ENCODE measurements around the gene LOC101059915.
"Not testable (repeated sequence)": the region's sequence is repeated elsewhere in the genome, so short reads cannot be mapped to it uniquely, and the experiment has no call there.

Gene LOC101059915

DNA sequence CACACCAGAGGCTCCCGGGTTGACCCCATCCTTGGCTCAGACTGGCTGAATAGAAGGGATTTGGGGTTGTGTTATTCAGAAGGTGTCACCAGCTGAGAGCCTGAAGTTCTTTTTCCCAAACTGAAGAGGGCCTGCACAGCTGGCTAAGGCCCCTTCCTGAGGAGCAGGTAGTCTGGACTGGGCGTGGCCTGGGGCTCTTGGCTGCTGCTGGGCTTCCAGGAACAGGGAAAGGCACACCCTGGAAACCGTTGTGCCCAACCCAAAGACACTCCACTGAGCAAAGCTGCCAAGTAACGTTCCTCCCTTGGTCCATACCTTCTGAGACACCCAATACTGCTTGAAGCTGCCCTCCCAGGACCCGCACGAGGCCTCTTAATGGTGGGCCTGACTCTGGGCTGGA lies 40.8 kb upstream of the LOC101059915 start:
- DNase-seq (ENCODE audit: insufficient read length) (no peak), FAIRE-seq (no peak)
- TF ChIP-seq TAF1 (IDR thresholded peaks at IDR 0.05; ENCODE audit: borderline replicate concordance, low read depth, low read length): no peak
- no peak for TF ChIP-seq POLR2AphosphoS5 (IDR thresholded peaks at IDR 0.05; ENCODE audit: low read depth, low read length)
- no peak for TF ChIP-seq POLR2A (IDR thresholded peaks at IDR 0.05; ENCODE audit: low read depth, low read length)

DNA sequence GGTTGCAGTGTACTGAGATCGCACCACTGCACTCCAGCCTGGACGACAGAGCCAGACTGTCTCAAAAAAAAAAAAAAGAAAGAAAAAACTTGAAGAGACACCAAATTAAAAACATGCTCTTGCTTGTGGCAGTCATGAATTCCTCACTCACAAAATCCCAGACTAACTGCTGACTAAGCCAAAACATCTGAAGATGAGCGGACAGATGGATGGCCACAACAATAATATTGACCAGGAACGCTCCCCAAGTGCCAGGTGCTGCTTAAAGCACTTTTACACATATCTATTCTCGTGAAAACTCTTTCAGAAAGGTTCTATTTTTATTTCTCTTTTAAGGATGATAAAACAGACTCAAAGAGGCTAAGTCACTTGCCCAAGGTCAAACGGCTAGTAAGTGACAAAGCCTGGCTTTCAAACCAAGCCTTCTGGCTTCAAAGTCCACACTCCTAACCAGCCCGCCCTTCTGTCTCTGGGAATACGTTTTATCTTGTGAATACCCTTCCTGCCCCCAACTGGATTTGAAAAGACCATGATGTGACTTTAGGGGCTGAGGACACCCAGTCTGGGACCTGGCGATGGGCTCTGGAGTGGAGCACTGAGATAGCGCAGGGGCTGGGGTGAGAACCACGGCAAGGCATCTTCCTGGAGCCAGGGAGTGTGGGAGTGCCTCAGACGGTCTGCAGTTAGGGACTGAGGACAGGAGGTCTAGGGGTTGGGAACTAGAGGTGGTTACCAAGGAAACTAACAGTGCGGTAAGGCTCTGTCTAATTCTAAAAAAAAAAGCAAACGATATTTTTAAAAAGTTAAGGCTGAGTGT lies 39.5 kb upstream of the LOC101059915 start:
- TF ChIP-seq POLR2AphosphoS5 (IDR thresholded peaks at IDR 0.05; ENCODE audit: low read depth, low read length) (no peak), POLR2A (IDR thresholded peaks at IDR 0.05; ENCODE audit: low read depth, low read length) (no peak), TAF1 (IDR thresholded peaks at IDR 0.05; ENCODE audit: borderline replicate concordance, low read depth, low read length) (no peak)
- no peak for FAIRE-seq

DNA sequence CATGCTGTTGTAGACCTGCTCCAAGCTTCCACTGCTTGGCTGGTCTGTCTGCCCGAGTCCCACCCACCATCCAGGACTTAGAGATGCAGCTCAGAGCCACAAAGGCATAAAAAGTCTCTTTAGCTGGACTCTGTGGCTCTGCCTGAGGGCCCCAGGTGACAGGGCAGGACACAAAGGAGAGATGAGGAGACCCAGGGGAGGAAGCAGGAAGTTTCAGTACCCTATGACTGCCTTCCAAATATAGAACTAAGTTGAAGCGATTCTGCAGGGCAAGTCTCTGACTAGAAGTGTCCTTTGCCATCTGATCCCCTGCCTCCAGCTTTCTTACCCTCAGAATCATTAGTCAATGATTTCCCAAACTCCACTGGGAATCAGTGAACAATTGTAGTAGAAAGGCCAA lies 37.9 kb upstream of the LOC101059915 start:
- TF ChIP-seq POLR2AphosphoS5 (IDR thresholded peaks at IDR 0.05; ENCODE audit: low read depth, low read length) (no peak), POLR2A (IDR thresholded peaks at IDR 0.05; ENCODE audit: low read depth, low read length) (no peak), TAF1 (IDR thresholded peaks at IDR 0.05; ENCODE audit: borderline replicate concordance, low read depth, low read length) (no peak)
- no peak for DNase-seq (ENCODE audit: insufficient read length)
- FAIRE-seq: peak; percentile 68

More for the DNA sequence above, 39.5 kb upstream of the LOC101059915 start:
- DNase-seq (ENCODE audit: insufficient read length): no peak

DNA sequence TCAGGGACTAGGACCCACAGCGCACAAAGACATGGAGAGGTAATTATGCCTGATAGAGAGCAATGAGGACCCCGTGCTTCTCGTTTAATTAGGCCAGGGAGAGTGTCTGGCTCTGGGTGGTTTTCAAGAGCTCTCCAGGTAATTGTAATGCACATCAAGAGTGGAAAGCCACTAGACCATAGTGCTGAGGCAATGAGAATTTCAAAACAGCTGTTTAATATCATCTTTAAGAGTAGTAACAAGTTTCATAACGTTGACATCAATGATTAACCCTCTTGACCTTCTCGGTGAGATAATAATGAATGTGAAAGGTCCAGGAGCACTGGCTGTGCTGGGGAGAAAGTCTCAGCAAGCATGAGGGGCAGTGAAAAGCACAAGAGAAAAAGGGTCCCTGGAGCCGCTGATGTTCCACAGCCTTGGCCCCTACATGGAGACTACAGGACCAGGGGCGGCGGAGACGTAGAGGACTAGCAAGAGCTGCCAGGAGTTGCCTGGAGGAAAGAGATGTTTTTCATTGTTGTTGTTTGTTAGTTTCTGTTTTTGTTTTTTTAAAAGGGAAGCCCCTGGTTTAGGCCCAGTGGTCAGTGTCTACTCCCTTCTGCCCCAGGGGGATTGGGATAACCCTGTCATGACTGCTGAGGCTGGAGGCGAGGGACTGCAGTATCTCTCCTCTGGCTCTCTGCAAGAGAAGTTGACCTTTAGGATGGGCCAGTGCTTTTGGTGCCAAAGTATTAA lies 34.3 kb upstream of the LOC101059915 start:
- FAIRE-seq (no peak), DNase-seq (ENCODE audit: insufficient read length) (no peak)
- no peak for TF ChIP-seq POLR2AphosphoS5 (IDR thresholded peaks at IDR 0.05; ENCODE audit: low read depth, low read length)

DNA sequence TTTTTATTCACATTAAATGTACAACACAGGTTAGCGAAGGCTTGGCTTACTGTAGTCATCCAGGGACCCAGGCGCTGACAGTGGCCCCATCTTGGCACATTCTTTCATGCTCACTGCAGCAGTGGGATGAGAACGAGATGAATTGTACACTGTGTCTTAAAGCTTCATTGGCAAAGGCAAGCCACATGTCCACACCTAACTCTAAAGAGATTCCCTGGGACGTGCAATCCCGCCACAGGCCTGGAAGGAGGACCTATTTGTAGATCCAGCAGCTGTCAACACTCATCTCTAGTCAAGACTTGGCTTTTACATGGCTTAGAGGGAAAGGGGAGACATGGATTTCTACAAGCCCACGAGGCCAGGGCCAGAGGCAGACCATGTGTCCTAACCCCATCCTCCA lies 33.0 kb upstream of the LOC101059915 start:
- no peak for FAIRE-seq
- TF ChIP-seq POLR2AphosphoS5 (IDR thresholded peaks at IDR 0.05; ENCODE audit: low read depth, low read length) (no peak), POLR2A (IDR thresholded peaks at IDR 0.05; ENCODE audit: low read depth, low read length) (no peak), TAF1 (IDR thresholded peaks at IDR 0.05; ENCODE audit: borderline replicate concordance, low read depth, low read length) (no peak)

DNA sequence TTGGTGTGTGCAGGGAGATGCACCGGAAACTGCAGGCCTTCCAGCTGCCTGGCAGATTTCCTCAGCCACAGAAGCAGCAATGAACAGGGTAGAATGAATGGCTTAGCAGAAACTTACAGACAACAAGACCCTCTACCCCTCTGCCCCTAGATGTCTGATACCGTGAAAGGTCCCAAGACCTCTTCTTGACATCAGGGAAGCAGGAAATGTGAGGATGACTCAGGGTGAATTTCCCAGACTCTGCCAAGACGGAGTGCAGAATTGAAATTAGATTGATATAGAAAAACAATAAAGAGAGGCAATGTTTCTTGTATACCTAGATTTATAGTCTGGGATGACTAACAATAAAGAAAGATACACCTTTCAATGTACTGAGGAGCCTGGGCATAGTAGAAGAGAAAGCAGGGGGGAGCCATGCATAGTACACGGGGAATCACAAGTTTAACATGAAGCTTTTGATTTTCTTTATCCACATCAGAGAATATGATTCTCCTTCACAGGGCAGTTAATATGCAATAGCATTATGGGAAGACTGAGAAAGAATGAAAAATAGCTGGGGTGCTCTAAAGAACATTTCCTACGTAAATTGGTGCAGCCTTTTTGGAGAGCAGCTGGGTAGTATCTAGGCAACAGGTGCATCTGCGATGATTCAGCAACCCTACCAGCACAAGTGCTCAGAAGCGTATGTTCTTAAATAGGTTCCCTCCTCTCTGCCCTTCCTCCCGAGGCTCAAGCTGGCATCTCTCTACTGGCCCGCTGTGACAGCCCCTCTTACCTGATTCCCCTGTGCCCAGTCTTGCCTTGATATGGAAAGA lies 30.7 kb upstream of the LOC101059915 start:
- FAIRE-seq: no peak
- DNase-seq (ENCODE audit: insufficient read length): no peak
- no peak for TF ChIP-seq TAF1 (IDR thresholded peaks at IDR 0.05; ENCODE audit: borderline replicate concordance, low read depth, low read length)
- no peak for TF ChIP-seq POLR2A (IDR thresholded peaks at IDR 0.05; ENCODE audit: low read depth, low read length)
- no peak for TF ChIP-seq POLR2AphosphoS5 (IDR thresholded peaks at IDR 0.05; ENCODE audit: low read depth, low read length)

More for the DNA sequence above, 33.0 kb upstream of the LOC101059915 start:
- no peak for DNase-seq (ENCODE audit: insufficient read length)

DNA sequence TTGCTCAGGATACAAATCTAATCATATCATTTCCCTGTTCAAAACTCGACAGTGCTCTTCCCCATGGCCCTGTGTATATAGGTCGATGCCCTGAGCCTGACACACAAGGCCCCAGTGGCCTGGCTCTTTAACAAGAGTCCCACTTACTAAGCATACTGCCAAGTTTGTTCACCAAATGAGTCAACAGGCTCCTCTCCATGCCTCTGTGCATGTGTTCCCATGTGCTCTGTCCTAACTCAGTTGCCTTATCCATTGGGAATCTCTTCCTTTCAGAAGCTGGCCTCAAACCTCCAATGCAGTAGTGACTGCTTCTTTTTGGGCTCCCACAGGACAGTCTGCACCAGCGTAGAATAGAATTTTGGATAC lies 30.1 kb upstream of the LOC101059915 start:
- TF ChIP-seq TAF1 (IDR thresholded peaks at IDR 0.05; ENCODE audit: borderline replicate concordance, low read depth, low read length) (no peak), POLR2A (IDR thresholded peaks at IDR 0.05; ENCODE audit: low read depth, low read length) (no peak), POLR2AphosphoS5 (IDR thresholded peaks at IDR 0.05; ENCODE audit: low read depth, low read length) (no peak)
- no peak for DNase-seq (ENCODE audit: insufficient read length)
- peak; percentile 33 for FAIRE-seq

DNA sequence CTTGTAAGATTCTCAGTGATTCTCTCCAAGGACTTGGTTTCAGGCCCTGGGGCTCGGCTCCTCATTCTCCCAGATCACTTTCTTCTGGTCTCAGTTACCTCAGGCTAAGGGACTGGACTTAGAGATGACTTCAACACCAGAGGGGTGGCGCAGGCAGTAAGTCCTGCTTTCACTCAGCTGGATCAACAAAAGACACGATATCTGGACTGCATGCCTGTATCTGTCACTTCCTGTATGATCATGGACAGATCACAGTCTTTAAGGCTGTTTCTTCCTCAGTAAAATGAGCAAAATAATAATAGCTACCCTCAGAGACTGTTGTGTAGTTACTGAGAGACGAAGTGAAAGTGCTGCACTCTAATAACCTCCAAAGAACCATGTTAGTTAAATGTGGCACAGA lies 29.5 kb upstream of the LOC101059915 start:
- FAIRE-seq (peak; percentile 66), DNase-seq (ENCODE audit: insufficient read length) (no peak)
- no peak for TF ChIP-seq POLR2AphosphoS5 (IDR thresholded peaks at IDR 0.05; ENCODE audit: low read depth, low read length)
- TF ChIP-seq POLR2A (IDR thresholded peaks at IDR 0.05; ENCODE audit: low read depth, low read length): no peak

DNA sequence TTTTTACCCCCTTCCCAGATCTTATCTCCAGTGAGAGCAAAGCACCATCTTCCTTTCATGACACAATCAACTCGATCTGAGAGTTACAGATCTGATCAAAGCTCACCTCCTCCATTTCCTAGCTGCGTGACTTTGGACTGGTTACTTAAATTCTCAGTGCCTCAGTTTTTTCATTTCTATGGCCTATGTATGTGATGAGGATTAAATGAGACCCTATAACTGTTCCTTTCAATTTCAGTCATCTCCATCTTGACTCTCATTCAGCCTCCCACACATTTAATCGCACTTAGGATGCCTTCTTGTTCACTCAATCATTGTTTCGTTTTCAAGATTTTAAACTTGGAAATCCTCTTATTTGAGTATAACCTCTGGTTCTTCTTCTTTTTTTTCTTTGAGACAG lies 28.9 kb upstream of the LOC101059915 start:
- DNase-seq (ENCODE audit: insufficient read length) (no peak), FAIRE-seq (no peak)
- TF ChIP-seq TAF1 (IDR thresholded peaks at IDR 0.05; ENCODE audit: borderline replicate concordance, low read depth, low read length): no peak
- no peak for TF ChIP-seq POLR2A (IDR thresholded peaks at IDR 0.05; ENCODE audit: low read depth, low read length)
- TF ChIP-seq POLR2AphosphoS5 (IDR thresholded peaks at IDR 0.05; ENCODE audit: low read depth, low read length): no peak

DNA sequence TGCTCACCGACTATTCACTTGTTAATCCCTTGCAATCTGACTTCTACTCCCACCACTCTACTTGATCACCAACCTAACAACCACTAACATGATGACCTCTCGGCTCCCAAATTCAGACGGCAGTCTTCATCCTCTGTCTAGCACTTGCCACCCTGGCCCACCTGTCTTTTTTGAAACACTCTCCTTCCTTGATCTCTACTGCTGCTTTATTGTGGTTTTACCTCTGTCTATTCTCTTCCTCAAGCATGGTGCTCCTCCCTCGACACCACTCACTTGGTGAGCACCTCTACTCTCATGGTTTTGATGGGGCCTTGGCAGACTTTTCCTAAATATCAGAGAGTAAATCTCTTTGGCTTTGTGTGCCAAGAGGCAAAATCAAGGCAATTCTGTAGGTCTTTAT lies 27.3 kb upstream of the LOC101059915 start:
- DNase-seq (ENCODE audit: insufficient read length) (no peak), FAIRE-seq (no peak)
- TF ChIP-seq TAF1 (IDR thresholded peaks at IDR 0.05; ENCODE audit: borderline replicate concordance, low read depth, low read length) (no peak), POLR2A (IDR thresholded peaks at IDR 0.05; ENCODE audit: low read depth, low read length) (no peak), POLR2AphosphoS5 (IDR thresholded peaks at IDR 0.05; ENCODE audit: low read depth, low read length) (no peak)

DNA sequence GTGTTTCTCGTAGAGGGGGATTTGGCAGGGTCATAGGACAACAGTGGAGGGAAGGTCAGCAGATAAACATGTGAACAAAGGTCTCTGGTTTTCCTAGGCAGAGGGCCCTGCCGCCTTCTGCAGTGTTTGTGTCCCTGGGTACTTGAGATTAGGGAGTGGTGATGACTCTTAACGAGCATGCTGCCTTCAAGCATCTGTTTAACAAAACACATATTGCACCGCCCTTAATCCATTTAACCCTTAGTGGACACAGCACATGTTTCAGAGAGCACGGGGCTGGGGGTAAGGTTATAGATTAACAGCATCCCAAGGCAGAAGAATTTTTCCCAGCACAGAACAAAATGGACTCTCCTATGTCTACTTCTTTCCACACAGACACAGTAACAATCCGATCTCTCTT lies 22.9 kb upstream of the LOC101059915 start:
- not testable (repeated sequence) for FAIRE-seq; DNase-seq (ENCODE audit: insufficient read length)
